HT1080 (cell line): ENCODE data around the gene PFDN2. TPM values are rescaled to one million over a fixed set of nuclear protein-coding genes. Genes with fewer than 3 reads are reported as not detected.

ENCODE experiments used
- DNase-seq: peaks from one replicate; pipeline ENCODE4 v3.0.0-alpha.2; 2015; ENCODE audit warnings: low read depth
- total RNA-seq: library from RNA; depleted of rRNA; stranded (reverse); fragments of >200 nt; shearing (Covaris generic); gene quantifications from 2 replicates; pipeline ENCODE4 v1.2.3, GENCODE V29; 2014

PFDN2 gene
- total RNA-seq, 1 experiment from 2014 or later, result 137 TPM

GRCh38 chr1:161100556-161100955, 17.3 kb downstream of the PFDN2 start:
- DNase-seq, result no peak

DNA sequence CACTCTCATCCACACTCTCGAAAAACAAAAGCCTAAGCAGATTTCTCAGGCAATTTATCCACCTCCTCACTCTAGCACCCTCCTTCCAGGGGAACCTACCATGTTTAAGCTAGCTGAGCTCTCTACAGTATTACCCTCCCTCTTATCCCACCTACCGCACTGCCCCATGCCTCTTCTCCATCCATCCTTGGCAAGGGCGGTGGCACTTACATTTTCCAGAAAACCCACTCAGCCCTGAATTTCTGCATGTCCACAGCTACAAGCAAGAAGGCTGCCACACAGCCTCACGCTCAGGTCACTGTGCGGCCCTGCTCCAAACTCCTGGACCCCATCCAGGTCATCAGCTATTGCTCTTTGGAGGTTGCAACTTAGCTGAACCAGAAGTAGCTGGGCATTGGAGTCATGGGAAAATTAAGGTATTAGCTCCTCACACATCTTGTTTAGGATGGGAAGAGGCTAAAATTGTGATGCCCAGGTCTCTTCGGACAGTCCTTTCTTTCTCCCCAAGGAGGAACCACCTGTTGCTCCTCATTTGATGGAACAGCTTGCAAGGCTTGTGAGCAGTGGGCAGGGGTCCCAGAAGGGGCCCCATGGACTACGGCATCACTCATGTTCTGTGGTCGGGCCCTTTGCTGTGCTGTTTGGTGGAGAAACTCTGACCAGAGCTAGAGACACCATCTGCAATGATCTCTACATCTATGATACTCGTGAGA, 18.6 kb downstream of the PFDN2 start:
- no peak for DNase-seq

DNA sequence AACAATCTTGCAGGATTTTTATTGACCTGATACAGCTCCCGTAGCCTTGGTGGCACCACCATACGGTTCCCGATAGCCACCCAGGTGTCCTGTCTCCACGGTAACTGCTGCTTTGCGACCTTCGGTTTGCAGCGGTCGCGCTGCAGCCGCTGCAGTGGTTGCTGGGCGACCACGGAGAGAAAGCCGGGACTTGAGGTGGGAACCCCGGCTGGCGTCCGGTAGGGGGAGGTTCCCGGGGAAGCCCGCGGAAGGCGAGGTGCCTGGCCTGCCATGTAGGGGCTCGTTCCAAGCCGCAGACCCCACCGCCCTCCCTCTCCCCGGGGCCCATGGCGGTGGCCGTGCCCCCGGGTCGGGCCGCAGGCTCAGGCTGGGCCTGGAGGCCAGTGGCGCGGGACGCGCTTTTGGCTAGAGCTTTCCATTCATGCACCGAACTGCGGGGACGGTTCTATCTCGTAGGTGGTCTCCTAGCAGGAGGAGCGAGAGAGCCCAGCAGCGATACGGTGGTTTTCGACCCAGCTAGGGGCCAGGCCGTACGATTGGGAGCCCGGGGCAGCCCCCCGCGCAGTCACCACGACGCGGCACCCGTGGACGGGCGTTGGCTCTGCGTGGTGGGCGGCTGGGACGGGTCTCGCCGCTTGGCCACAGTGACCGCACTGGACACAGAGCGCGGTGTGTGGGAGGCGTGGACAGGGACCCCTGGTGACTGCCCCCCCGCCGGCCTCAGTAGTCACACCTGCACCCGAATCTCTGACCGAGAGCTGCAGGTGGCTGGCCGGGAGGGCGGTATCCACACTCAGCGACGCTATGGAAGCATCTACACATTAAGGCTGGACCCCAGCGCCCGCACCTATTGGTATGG, 19.4 kb downstream of the PFDN2 start, which contains the start of gene KLHDC9:
Gene KLHDC9 (plus strand): TSS at position 152 of the 859 bp plus-strand sequence. CDS start 175 bp downstream, at position 327.
- DNase-seq, result peak; percentile 85

DNA sequence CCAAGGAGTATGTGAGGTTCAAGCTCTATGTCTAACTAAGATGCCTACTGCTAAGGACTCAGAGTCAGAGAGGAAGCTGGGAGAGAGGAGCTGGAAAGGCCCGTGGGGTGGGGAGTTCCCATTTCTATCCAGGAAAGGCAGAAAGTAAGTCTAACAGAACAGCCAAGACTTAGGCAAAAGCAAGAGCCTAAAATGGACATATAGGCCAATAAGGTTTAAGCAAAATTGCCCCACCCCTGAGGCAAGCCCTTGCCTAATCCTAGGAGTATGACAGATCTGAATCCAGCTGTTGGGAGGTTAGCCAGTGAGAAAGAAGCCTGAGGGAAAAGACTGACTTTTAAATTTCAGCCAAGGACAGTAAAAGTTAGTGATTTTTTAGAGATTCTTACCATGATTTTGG, 21.3 kb downstream of the PFDN2 start:
- DNase-seq, result no peak

DNA sequence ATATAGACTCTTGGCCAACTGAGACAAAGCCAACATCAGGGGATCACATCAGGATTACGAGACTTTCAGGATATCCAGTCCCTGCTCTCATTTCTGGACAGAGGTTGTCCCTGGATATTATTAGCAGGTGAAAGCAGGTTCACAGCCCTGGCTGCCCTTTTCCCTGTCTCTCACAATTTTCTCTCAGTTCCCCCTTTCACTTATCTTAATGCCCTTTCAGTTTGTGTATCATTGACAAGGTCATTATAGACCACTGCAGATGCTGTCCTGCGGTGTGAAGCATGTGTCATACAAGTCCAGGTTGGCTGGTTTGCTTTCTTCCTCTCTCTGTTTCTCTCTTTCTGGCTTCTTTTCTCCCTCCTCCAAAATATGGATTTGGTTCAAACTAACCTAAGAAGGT, 21.8 kb downstream of the PFDN2 start:
- no peak for DNase-seq

DNA sequence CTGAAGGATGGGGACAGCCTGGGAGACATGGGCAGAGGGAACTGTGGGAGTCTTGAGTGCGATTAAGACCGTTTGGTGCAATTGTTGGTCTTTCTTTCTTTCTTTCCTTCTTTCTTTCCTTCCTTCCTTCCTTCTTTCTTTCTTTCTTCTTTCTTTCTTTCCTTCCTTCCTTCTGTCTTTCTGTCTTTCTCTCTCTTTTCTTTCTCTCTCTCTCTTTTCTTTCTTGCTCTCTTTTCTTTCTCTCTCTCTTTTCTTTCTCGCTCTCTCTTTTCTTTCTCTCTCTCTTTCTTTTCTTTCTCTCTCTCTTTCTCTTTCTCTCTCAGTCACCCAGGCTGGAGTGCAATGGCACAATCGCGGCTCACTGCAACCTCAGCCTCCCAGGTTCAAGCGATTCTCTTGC, 22.6 kb downstream of the PFDN2 start:
- no peak for DNase-seq

DNA sequence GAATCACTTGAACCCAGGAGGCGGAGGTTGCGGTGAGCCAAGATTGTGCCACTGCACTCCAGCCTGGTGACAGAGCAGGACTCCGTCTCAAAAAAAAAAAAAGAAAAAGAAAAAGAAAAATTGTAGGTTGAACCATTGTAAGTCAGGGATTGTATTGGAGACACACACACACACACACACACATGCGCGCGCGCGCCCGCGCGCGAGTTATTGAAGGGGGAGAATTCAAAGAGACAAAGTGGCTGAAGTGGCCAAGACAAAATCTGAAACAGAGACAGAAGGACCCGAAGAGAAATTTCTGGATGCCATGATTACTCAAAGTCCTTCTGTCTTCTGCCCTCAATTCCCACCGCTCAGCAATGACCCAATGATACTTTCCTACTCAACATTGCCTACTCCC, 23.4 kb downstream of the PFDN2 start:
- no peak for DNase-seq

DNA sequence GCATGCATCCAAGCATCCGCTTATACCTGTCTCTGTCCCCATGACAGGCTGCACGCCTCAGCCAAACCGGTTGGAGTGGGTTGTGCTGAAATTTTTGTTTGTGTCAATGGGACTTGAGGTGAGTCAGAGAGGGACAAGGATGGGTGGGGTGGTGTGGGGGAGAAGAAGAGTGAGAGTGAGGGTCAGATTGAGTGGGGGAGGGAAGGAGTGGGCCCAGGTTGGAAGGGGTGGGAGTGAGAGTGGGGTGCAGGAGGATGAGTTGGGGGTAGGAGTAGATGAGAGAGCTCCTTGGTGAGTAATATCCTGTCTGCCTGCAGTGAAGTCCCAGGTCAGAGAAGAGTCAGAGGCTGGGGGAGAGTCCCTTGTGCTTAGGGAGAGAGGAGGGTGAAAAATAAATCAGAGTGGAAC, 25.2 kb downstream of the PFDN2 start:
- peak; percentile 77 for DNase-seq

GRCh38 chr1:161091796-161092507, 25.9 kb downstream of the PFDN2 start:
- no peak for DNase-seq

DNA sequence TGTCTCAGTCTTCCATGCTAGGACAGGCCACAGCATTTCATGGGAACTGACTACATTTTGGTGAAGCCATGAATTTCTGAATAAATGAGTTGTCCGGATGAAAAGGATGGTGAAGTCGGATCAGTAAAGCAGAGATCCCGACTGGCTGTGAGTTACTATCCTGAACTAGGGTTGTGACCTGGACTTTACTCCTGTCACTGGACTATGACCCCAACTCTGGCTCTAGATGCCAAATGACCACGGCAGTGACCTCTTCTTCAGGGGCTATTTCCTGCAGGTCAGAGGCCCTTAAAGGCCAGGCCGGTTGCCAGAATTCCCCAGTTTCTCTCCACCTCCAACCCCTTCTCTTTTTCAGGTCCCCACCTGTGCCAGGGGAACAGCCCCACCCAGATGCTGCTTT, 26.7 kb downstream of the PFDN2 start:
- no peak for DNase-seq

GRCh38 chr1:161090617-161091016, 27.2 kb downstream of the PFDN2 start:
- no peak for DNase-seq

GRCh38 chr1:161089938-161090337, 27.9 kb downstream of the PFDN2 start:
- no peak for DNase-seq

- DNase-seq, result no peak
Observed at GRCh38 chr1:161089251-161089924, 28.4 kb downstream of the PFDN2 start, which contains the start of gene NECTIN4. TSS of gene NECTIN4 (minus strand) at chr1:161089558. CDS start at chr1:161089296, 262 bp downstream.

DNA sequence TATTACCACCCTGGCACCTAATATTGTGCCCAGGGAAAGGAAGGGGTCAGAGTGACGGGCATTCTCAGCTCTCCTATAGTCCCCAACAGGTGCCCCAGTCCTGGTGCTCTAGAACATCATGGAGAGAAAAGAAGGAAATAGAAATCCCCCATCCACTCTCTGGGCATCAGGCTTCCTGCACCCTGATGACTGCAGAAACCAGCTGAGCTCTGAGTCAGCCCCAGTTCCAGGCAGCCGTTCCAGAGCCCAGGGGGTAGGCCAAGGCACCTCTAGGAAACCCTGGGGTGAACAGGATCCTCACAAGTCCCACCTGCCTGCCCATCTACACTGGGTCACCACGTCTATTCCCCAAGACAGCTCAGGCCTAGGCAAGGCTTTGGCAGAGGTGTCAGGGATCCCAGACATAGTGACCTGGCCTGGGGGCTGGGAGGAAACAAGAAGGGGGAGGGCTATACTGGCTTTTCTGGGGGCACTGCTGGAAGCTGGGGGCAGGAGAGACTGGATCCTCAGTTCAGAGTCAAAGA, 29.2 kb downstream of the PFDN2 start:
- DNase-seq, result peak; percentile 70

- DNase-seq, result no peak
Observed at GRCh38 chr1:161086457-161086856, 31.4 kb downstream of the PFDN2 start.

DNA sequence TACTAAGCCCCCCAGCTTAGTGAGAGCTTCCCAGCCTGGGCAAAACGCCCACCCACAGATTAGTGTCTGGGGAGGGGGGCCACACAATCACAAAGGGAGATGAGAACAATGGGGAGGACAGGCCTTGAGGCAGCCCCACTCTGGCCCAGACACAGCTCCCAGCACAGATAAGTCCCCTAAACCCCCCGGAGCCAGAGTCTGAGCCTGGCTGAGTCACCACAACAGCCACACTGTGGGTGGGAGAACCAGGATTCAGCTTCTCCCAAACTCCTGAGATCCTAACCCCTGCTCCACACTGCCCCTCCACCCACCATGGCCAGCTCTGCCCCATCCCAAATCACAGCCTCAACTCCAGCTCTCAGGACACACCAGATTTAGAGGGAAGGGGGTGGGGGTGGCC, 32.7 kb downstream of the PFDN2 start:
- no peak for DNase-seq

DNA sequence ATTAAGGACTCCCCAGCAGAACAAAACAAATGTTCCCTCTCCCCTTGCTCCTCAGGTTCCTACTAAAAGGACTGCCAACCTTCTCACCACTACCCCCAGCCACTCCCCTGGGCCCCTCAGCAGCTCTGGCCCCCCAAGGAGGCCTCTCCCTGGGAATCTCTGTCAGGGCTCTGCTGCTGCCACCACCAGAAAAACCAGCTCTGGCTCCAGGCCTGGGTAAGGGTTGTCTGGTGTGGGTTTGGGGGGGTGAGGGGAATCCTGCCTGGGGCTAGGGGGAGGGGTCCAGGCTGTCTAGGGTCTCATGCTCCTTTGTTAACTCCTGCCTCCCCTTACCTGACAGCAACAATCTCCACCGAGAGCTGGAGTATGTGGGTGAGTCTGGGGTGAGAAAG, 33.2 kb downstream of the PFDN2 start:
- DNase-seq, result no peak

DNA sequence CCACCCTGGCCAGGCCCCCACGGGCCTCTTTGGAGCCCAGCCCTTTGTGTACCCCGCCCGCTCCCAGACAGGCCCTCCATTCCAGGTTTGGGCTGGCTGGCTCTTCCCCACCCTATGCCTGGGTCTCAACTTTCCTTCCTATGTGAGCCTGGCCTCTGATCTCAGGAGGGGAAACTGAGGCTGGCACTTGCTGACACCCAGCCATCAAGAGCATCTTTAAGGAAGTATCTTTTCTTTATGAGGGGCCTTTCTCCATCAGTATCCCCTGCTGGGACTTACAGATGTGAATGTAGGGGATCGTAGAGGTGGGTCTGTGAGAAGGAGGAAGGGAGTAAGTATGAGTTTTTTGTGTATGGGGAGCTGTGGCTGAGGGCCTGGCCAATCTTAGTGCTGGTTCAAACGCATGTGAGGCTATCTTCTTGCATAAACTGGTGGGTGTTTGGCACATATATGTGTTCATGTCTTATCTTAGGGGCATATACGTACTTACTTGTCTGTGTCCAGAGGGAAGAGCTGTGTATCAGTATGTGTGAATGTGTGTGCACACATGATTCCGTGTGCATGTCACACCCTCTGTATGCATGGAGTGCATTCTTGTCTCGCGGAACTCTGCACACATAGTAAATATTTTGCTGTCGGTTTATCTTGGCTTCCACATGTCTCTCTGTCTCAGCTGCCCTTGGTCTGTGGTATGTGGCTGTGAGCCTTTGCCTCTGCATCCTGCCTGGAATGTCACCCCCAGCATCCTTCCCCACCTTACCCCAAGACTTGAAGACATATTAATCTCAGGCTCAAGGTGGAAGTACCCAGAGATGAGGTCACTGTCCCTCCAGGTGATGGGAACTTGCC, 33.9 kb downstream of the PFDN2 start:
- no peak for DNase-seq

- DNase-seq, result peak; percentile 93
Observed at GRCh38 chr1:161082996-161083747, 34.7 kb downstream of the PFDN2 start.
